Esophagus squamous epithelium (tissue), 5 donors: ENCODE data around the gene PAGE2B. TPM values are rescaled to one million over a fixed set of nuclear protein-coding genes. Genes with fewer than 3 reads are reported as not detected.

Source experiments
- DNase-seq: peaks from one replicate; lab custom pipeline; 2025; lab: John Stamatoyannopoulos, UW
- H3K27ac ChIP-seq, 4 donors: fragments of 200-600 bp; sonication (generic); one replicate each; pipeline ENCODE4 v1.5.1; 2016 to 2019; ENCODE audit warnings: mild to moderate bottlenecking in 1 of 4
- H3K27me3 ChIP-seq, 4 donors: fragments of 200-600 bp; sonication (generic); 1 replicate in 3 of 4; 2 replicates in 1 of 4; pipeline versions ENCODE4 v1.5.1 to v1.6.0; 2017 to 2021; ENCODE audit warnings: antibody characterized with exemption in 1 of 4
- H3K36me3 ChIP-seq, 3 donors: fragments of 200-600 bp; sonication (generic); one replicate each; pipeline ENCODE4 v1.5.1; 2016 to 2019
- H3K4me1 ChIP-seq, 3 donors: fragments of 200-600 bp; sonication (generic); one replicate each; pipeline ENCODE4 v1.5.1; 2017 to 2019
- H3K4me3 ChIP-seq, 4 donors: fragments of 200-600 bp; sonication (generic); 1 replicate in 3 of 4; 2 replicates in 1 of 4; pipeline ENCODE4 v1.5.1; 2016 to 2019; ENCODE audit warnings: mild to moderate bottlenecking in 2 of 4, moderate library complexity in 1 of 4
- H3K9me3 ChIP-seq, 3 donors: fragments of 200-600 bp; sonication (generic); one replicate each; pipeline ENCODE4 v1.5.1; 2016 to 2019
- POLR2A ChIP-seq, 4 donors: fragments of 450-650 bp; IDR thresholded peaks; one replicate each; pipeline ENCODE4 v1.6.1; 2017; ENCODE audit warnings: antibody characterized with exemption in 4 of 4, mild to moderate bottlenecking in 4 of 4, moderate library complexity in 3 of 4
- WGBS, 2 donors: methylation state at CpG; one replicate each; pipeline ENCODE4 v1.1.5; 2018; 5-methylcytosine and 5-hydroxymethylcytosine counted together
- intact Hi-C: fragments of 100-400 bp; cut with DNase I; formaldehyde crosslinking; loops from one replicate; pipeline ENCODE4 v1.15.0; 2022
- total RNA-seq, 4 donors: library from RNA; depleted of rRNA; stranded (reverse); fragments of >200 nt; gene quantifications; one replicate each; pipeline ENCODE4 v1.1.0, GENCODE V29; 2016
- TF ChIP-seq, protein P1 (sequence below), 6 experiments: fragments of 450-650 bp in 4 of 6; fragments of 200-600 bp in 2 of 6; sonication (generic) in 2 of 6; IDR thresholded peaks; one replicate each; pipeline ENCODE4 v1.5.1; 2016 to 2019; ENCODE audit warnings: antibody characterized with exemption in 6 of 6, mild to moderate bottlenecking in 4 of 6, moderate library complexity in 4 of 6
- donor health status: DM: yes; HTN: yes; CAD: no.

The PAGE2B gene, protein sequence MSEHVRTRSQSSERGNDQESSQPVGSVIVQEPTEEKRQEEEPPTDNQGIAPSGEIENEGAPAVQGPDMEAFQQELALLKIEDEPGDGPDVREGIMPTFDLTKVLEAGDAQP
- not detected for total RNA-seq

DNA sequence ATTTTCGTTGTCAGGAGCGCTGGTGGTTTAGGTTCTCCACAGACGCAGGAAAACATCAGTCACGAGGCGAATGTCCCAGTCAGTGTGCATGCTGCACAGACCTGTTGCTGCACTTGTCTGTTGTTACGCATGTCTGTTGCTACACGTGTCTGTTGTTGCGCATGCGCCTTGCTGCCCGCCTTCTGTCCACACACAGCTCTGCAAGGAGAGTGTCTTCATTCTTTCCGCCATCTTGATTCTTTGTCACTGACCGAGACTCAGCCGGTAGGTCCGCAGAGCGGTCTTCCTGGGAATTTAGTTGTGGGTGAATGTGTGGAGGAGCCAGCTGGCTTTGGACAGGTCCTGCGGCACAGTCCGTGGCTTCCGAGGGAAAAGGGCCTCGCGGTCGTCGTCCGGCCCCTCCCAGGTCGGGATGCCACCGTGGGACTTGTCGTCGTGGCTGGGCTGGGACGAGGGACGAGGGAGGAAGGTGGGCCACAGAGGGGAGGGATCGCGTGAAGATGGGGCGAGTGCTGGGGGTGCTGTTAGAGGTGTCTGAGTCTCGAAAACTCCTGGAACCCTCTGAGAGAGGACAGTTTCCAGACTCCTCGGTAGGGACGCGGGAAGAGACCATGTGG lies at the start of gene PAGE2B:
Gene PAGE2B, plus strand, starts transcription at position 180 of the 617 bp plus-strand sequence. CDS start 1,012 bp downstream, outside the sequence.
- 93% methylated on average over 19 to 20 of the region's 36 CpGs for WGBS, 2 donors
- Histone ChIP-seq H3K4me3 (no peak within 1 kb of the TSS), H3K4me1 (no peaks in the 10 kb centered on the region), H3K27ac (no peak within 1 kb of the TSS), H3K36me3 (no peaks in the 10 kb centered on the region), H3K27me3 (no peaks in the 10 kb centered on the region), H3K9me3 (no peaks in the 10 kb centered on the region)
- intact Hi-C loops: no loop called here
- TF ChIP-seq POLR2A (IDR thresholded peaks at IDR 0.05): no peak
- TF ChIP-seq, protein P1, sequence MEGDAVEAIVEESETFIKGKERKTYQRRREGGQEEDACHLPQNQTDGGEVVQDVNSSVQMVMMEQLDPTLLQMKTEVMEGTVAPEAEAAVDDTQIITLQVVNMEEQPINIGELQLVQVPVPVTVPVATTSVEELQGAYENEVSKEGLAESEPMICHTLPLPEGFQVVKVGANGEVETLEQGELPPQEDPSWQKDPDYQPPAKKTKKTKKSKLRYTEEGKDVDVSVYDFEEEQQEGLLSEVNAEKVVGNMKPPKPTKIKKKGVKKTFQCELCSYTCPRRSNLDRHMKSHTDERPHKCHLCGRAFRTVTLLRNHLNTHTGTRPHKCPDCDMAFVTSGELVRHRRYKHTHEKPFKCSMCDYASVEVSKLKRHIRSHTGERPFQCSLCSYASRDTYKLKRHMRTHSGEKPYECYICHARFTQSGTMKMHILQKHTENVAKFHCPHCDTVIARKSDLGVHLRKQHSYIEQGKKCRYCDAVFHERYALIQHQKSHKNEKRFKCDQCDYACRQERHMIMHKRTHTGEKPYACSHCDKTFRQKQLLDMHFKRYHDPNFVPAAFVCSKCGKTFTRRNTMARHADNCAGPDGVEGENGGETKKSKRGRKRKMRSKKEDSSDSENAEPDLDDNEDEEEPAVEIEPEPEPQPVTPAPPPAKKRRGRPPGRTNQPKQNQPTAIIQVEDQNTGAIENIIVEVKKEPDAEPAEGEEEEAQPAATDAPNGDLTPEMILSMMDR (IDR thresholded peaks at IDR 0.05): no peak
- DNase-seq: no peak

DNA sequence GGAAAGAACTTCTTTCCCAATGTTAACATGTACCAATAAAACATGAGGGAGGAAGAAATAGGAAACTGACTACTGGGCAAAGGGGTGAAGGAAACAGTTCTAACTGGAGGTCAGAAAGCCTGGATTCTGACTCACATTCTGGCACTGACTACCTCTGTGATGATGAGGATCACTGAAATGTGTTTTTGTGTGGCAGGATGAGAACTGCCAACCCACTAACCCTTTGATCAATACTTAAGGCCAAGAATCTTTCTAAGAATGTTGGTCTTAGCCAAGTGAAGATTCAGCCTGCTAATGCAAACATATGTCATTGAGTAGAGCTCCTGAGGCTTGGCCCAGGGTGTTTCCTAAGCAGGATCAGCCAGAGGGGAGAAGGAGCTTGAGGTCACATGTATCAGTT lies 48.7 kb upstream of the PAGE2B start:
- DNase-seq: no peak
- H3K4me1 ChIP-seq: no peaks in the 10 kb centered on the region
- no peak overlapping the region for H3K27ac ChIP-seq
- no peak overlapping the region for H3K4me3 ChIP-seq
- intact Hi-C loops: no loop called here
- no peaks in the 10 kb centered on the region for H3K36me3 ChIP-seq
- no peaks in the 10 kb centered on the region for H3K27me3 ChIP-seq
- TF ChIP-seq, protein P1 (IDR thresholded peaks at IDR 0.05): no peak
- TF ChIP-seq POLR2A (IDR thresholded peaks at IDR 0.05): no peak
- H3K9me3 ChIP-seq: no peaks in the 10 kb centered on the region

DNA sequence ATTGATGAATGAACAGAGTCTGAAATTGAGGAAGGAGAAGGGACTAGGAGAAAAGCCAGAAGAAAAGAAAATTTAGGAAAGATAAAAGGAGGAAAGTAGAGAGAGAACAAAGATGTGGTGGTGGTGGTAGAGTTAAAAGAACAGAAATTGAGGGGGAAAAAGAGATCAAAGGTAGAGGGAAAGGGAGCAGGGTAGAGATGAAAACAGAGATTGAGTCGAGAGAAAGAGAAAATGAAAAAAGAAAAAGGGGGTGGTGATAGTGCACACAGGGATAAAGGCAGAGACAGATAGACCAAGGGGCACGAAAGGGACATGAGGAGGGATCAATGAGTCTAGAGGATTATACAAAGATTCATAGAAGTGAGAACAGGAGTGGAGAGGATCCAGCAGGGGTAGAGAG lies 48.0 kb upstream of the PAGE2B start:
- no peak for TF ChIP-seq POLR2A (IDR thresholded peaks at IDR 0.05)
- TF ChIP-seq, protein P1 (IDR thresholded peaks at IDR 0.05): no peak
- no peak for DNase-seq
- Histone ChIP-seq H3K27me3 (no peaks in the 10 kb centered on the region), H3K9me3 (no peaks in the 10 kb centered on the region), H3K4me1 (no peaks in the 10 kb centered on the region), H3K27ac (no peak overlapping the region), H3K4me3 (no peak overlapping the region), H3K36me3 (no peaks in the 10 kb centered on the region)
- WGBS, 2 donors: 36 to 63% methylated on average over 2 of the region's 2 CpGs
- intact Hi-C loops: no loop called here

DNA sequence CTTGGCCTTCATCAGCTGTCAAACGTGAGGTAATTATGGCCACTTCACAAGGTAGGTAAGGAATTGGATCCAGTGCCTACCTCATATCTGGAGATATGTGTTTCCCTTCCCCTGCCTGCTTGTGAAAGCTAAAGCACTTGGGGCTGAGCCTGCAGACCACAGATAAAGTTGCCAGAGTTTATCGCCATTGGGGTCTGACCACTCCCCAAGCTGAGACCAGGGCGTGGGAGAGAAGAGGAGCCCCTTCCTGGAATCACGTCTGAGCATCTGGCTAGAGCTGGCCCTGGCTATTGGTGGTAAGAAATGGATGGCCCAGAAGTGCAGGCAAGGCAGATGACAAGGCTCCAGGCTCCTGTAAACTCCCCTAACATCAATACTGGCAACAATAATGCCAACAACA lies 46.8 kb upstream of the PAGE2B start:
- H3K4me1 ChIP-seq: no peaks in the 10 kb centered on the region
- H3K4me3 ChIP-seq: no peak overlapping the region
- no peak overlapping the region for H3K27ac ChIP-seq
- no peaks in the 10 kb centered on the region for H3K9me3 ChIP-seq
- H3K27me3 ChIP-seq: no peaks in the 10 kb centered on the region
- intact Hi-C loops: no loop called here
- 44% methylated on average over 2 of the region's 4 CpGs; no CpG with 5 or more reads in 1 of the 2 donors for WGBS, 2 donors
- no peaks in the 10 kb centered on the region for H3K36me3 ChIP-seq
- no peak for DNase-seq
- TF ChIP-seq POLR2A (IDR thresholded peaks at IDR 0.05): no peak
- TF ChIP-seq, protein P1 (IDR thresholded peaks at IDR 0.05): no peak

DNA sequence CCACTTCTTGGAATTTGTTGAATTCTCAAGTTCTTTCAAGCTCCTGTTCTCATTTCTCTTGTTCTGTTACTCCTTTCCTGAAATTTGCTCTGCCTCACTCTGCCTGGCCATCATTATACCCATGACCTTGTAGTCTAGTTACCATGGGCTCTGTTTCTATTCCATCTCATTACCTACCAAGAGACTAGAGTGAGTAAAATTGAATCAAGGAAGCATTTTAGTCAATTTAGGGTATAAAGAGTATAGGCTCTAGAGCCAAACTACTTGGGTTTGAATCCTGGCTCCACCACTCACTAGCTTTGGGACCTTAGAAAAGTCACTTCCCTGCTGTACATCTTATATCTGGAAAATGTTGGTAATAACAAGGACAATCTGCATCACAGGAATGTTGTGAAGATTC lies 46.2 kb upstream of the PAGE2B start:
- no peak for TF ChIP-seq POLR2A (IDR thresholded peaks at IDR 0.05)
- TF ChIP-seq, protein P1 (IDR thresholded peaks at IDR 0.05): no peak
- H3K27me3 ChIP-seq: no peaks in the 10 kb centered on the region
- intact Hi-C loops: no loop called here
- H3K4me1 ChIP-seq: no peaks in the 10 kb centered on the region
- no peaks in the 10 kb centered on the region for H3K36me3 ChIP-seq
- H3K9me3 ChIP-seq: no peaks in the 10 kb centered on the region
- no peak overlapping the region for H3K27ac ChIP-seq
- H3K4me3 ChIP-seq: no peak overlapping the region
- DNase-seq: no peak
